K562 (cell line): ENCODE results near the gene FAM50A. TPM values are rescaled to one million over a fixed set of nuclear protein-coding genes. Genes with fewer than 3 reads are reported as not detected.

Source experiments
- ATAC-seq: fragments of 200-7000 bp; cut with Tn5 transposase; 3 replicates; pipeline ENCODE4 v1.9.1; 2020; ENCODE audit warnings: moderate library complexity
- BruUV-seq: library from RNA; stranded (reverse); fragments of 400-500 nt; replicated peaks from 2 replicates; lab custom pipeline; 2021; lab: Mats Ljungman, UMichigan
- CTCF ChIA-PET: fragments of 300-600 bp; formaldehyde crosslinking; extraction: SDS; loops from one replicate; lab custom pipeline; 2021; ENCODE audit warnings: low intra/inter-chr PET ratio; lab: Yijun Ruan, JAX
- POLR2A ChIA-PET: fragments of 300-600, 350-650 bp; sonication (Branson Sonifier 250); formaldehyde crosslinking; extraction: SDS; loops from one replicate; lab custom pipeline; 2021; ENCODE audit warnings: antibody characterized with exemption, inconsistent platforms; lab: Yijun Ruan, JAX
- DNase-seq, 4 experiments: peaks; one replicate each; pipeline versions ENCODE4 v3.0.0 to v3.0.0-alpha.2; 2011 to 2018; ENCODE audit warnings: low spot score in 3 of 4, mixed read lengths in 3 of 4; ENCODE audit errors: extremely low read depth in 1 of 4
- FAIRE-seq: peaks from 2 replicates; lab custom pipeline; 2011; peaks lifted over from hg19 to GRCh38; lab: Jason Lieb, UNC
- H2AFZ ChIP-seq: 2 replicates; pipeline ENCODE4 v1.6.0; 2011; ENCODE audit warnings: low read depth, low read length, control low read depth, inconsistent platforms
- H3K27ac ChIP-seq: fragments of 200-600 bp; 3 replicates; pipeline ENCODE4 v1.8.0; 2011; ENCODE audit warnings: low read depth, mild to moderate bottlenecking, control low read depth, inconsistent platforms, low read length, moderate library complexity, mixed read lengths; ENCODE audit errors: extremely low read depth
- H3K27me3 ChIP-seq, 2 experiments: fragments of 300-600 bp in 1 of 2; 2 replicates in 1 of 2; 3 replicates in 1 of 2; pipeline versions ENCODE4 v1.6.0 to v1.8.0; 2011; ENCODE audit warnings: inconsistent platforms in 2 of 2, low read length in 2 of 2, mild to moderate bottlenecking in 1 of 2, mixed read lengths in 1 of 2, moderate library complexity in 1 of 2; ENCODE audit not compliant: control insufficient read depth in 2 of 2, insufficient read depth in 2 of 2
- H3K36me3 ChIP-seq: fragments of 300-600 bp; 3 replicates; pipeline ENCODE4 v1.8.0; 2011; ENCODE audit warnings: mild to moderate bottlenecking, low read length, inconsistent platforms; ENCODE audit not compliant: control insufficient read depth, insufficient read depth
- H3K4me1 ChIP-seq, 2 experiments: fragments of 200-600 bp in 1 of 2; replicated peaks in 1 of 2; 2 replicates in 1 of 2; 3 replicates in 1 of 2; pipeline versions ENCODE4 v1.5.1 to v1.8.0; 2011; ENCODE audit warnings: inconsistent platforms in 2 of 2, low read length in 2 of 2, mild to moderate bottlenecking in 1 of 2, mixed read lengths in 1 of 2, moderate library complexity in 1 of 2; ENCODE audit not compliant: control insufficient read depth in 2 of 2, insufficient read depth in 2 of 2
- H3K4me2 ChIP-seq: 2 replicates; pipeline ENCODE4 v1.6.1; 2011; ENCODE audit warnings: low read length, control low read depth, inconsistent platforms, mixed read lengths; ENCODE audit not compliant: insufficient read depth
- H3K4me3 ChIP-seq: fragments of 200-600 bp; sonication (generic), shearing (Covaris generic); 2 replicates; pipeline ENCODE4 v1.5.1; 2016; ENCODE audit warnings: control low read depth, inconsistent platforms
- H3K79me2 ChIP-seq: fragments of 200-600 bp; 3 replicates; pipeline ENCODE4 v1.8.0; 2011; ENCODE audit warnings: low read length, inconsistent platforms; ENCODE audit not compliant: control insufficient read depth, insufficient read depth
- H3K9ac ChIP-seq, 2 experiments: 2 replicates each; pipeline versions ENCODE4 v1.6.0 to v1.6.1; 2011; ENCODE audit warnings: low read depth in 2 of 2, low read length in 2 of 2, control low read depth in 1 of 2, inconsistent platforms in 1 of 2, mild to moderate bottlenecking in 1 of 2, mixed read lengths in 1 of 2; ENCODE audit not compliant: insufficient read depth in 1 of 2
- H3K9me1 ChIP-seq: one replicate; pipeline ENCODE4 v1.6.0; 2011; ENCODE audit warnings: inconsistent platforms, mild to moderate bottlenecking, low read length, moderate library complexity; ENCODE audit not compliant: control insufficient read depth, insufficient read depth
- H3K9me3 ChIP-seq: replicated peaks from 2 replicates; pipeline ENCODE4 v1.5.1; 2011; ENCODE audit warnings: low read depth, low read length, inconsistent platforms; ENCODE audit not compliant: control insufficient read depth, insufficient read depth
- H4K20me1 ChIP-seq: replicated peaks from 2 replicates; pipeline ENCODE4 v1.6.1; 2011; ENCODE audit warnings: low read length, inconsistent platforms, mixed read lengths; ENCODE audit not compliant: control insufficient read depth, insufficient read depth
- E2F3 ChIP-seq: fragments of 250-450 bp; sonication (Bioruptor Pico); IDR thresholded peaks from 2 replicates; pipeline ENCODE4 v1.4.0; 2020; ENCODE audit warnings: mild to moderate bottlenecking
- ILK ChIP-seq: fragments of 450-650 bp; IDR thresholded peaks from 2 replicates; pipeline ENCODE4 v1.6.1; 2016; ENCODE audit warnings: missing genetic modification characterization, low read depth, mild to moderate bottlenecking, missing compliant biosample characterization, moderate library complexity, borderline replicate concordance
- MAFK ChIP-seq: IDR thresholded peaks from 2 replicates; pipeline ENCODE4 v1.6.1; 2011; ENCODE audit warnings: low read length, improper control_type of control experiment
- MYC ChIP-seq, 2 experiments: fragments of 250-450 bp in 1 of 2; sonication (Bioruptor Pico) in 1 of 2; IDR thresholded peaks; 2 replicates each; pipeline versions ENCODE4 v1.5.1 to v1.6.1; 2012 to 2021; ENCODE audit warnings: low read depth in 2 of 2, borderline replicate concordance in 1 of 2, improper control_type of control experiment in 1 of 2, low read length in 1 of 2, mild to moderate bottlenecking in 1 of 2, moderate library complexity in 1 of 2
- NRF1 ChIP-seq, 2 experiments: fragments of 450-650 bp; IDR thresholded peaks in 1 of 2; conservative IDR thresholded peaks in 1 of 2; 2 replicates each; pipeline ENCODE4 v1.6.1; 2014; ENCODE audit warnings: mild to moderate bottlenecking in 2 of 2
- SMAD4 ChIP-seq: fragments of 250-450 bp; sonication (Bioruptor Pico); conservative IDR thresholded peaks from 2 replicates; pipeline ENCODE4 v1.8.0; 2021; ENCODE audit warnings: inconsistent platforms, mild to moderate bottlenecking, moderate library complexity
- TAF7 ChIP-seq: fragments of 450-650 bp; IDR thresholded peaks from 2 replicates; pipeline ENCODE4 v1.6.1; 2016; ENCODE audit warnings: missing genetic modification characterization, missing compliant biosample characterization
- THRAP3 ChIP-seq: fragments of 450-650 bp; IDR thresholded peaks from 2 replicates; pipeline ENCODE4 v1.6.1; 2016; ENCODE audit warnings: mild to moderate bottlenecking, inconsistent platforms, borderline replicate concordance
- ZNF146 ChIP-seq: IDR thresholded peaks from one replicate; pipeline ENCODE4 v1.6.1; 2018; ENCODE audit warnings: missing compliant biosample characterization; ENCODE audit not compliant: unreplicated experiment
- ZNF253 ChIP-seq: fragments of 250-450 bp; sonication (Bioruptor Pico); conservative IDR thresholded peaks from 2 replicates; pipeline ENCODE4 v1.6.1; 2021; ENCODE audit warnings: mild to moderate bottlenecking
- ZZZ3 ChIP-seq: fragments of 450-650 bp; IDR thresholded peaks from 2 replicates; pipeline ENCODE4 v1.6.1; 2016; ENCODE audit warnings: antibody characterized with exemption, mild to moderate bottlenecking, moderate library complexity
- WGBS: fragments of 100-300 bp; shearing (Covaris generic); methylation state at CpG from one replicate; pipeline ENCODE4 v1.1.6; 2016; ENCODE audit warnings: low coverage, mixed read lengths; ENCODE audit not compliant: insufficient coverage; ENCODE audit errors: missing lambda C conversion rate; 5-methylcytosine and 5-hydroxymethylcytosine counted together
- in situ Hi-C: fragments of 300-500 bp; cut with MboI; formaldehyde crosslinking; loops from 4 replicates; pipeline ENCODE4 v1.15.0; 2018; ENCODE audit warnings: inconsistent platforms, mixed read lengths
- intact Hi-C: fragments of 100-400 bp; cut with micrococcal nuclease; formaldehyde crosslinking; loops from 2 replicates; pipeline ENCODE4 v1.14.2; 2022
- polyA plus RNA-seq, 8 experiments: library from polyadenylated mRNA; depleted of rRNA in 4 of 8; stranded (reverse) in 5 of 8; unstranded in 3 of 8; fragments of >200 nt; fragmentation: Nextera tagmentation in 2 of 8; fragmentation: Illumina TruSeq in 1 of 8; extraction: Ambion mirVana in 2 of 8; extraction: Trizol in 1 of 8; gene quantifications; 2 replicates each; pipeline versions ENCODE4 v1.2.1 to v1.2.3, GENCODE V29; 2011 to 2014; ENCODE audit warnings: inconsistent platforms in 1 of 8, missing spikeins in 1 of 8
- total RNA-seq, 7 experiments: library from RNA; depleted of rRNA in 6 of 7; stranded (reverse); fragments of >200 nt in 6 of 7; fragmentation: Illumina TruSeq in 2 of 7; extraction: Trizol in 2 of 7; gene quantifications; 2 replicates each; pipeline versions ENCODE4 v1.2.1 to v1.2.3, GENCODE V29; 2011 to 2021; ENCODE audit warnings: low replicate concordance in 1 of 7
- TF ChIP-seq, protein P1 (sequence below): IDR thresholded peaks from 2 replicates; pipeline ENCODE4 v1.6.1; 2012; ENCODE audit warnings: low read depth, low read length, improper control_type of control experiment, borderline replicate concordance
- TF ChIP-seq, protein P2 (sequence below): fragments of 200-800 bp; sonication (Bioruptor generic); IDR thresholded peaks from 2 replicates; pipeline ENCODE4 v1.6.1; 2017; ENCODE audit warnings: missing genetic modification characterization, missing compliant biosample characterization
- TF ChIP-seq, protein P3 (sequence below): fragments of 200-800 bp; sonication (Bioruptor generic); IDR thresholded peaks from 2 replicates; pipeline ENCODE4 v1.6.1; 2017; ENCODE audit warnings: missing genetic modification characterization, missing compliant biosample characterization
- TF ChIP-seq, protein P4 (sequence below), 2 experiments: fragments of 450-650 bp in 1 of 2; sonication (generic) in 1 of 2; formaldehyde crosslinking; conservative IDR thresholded peaks; 2 replicates each; pipeline versions ENCODE4 v1.4.0 to v1.8.1; 2020 to 2022; ENCODE audit warnings: mild to moderate bottlenecking in 1 of 2, missing genetic modification reagents in 1 of 2

Gene FAM50A
- total and polyA plus RNA-seq, 9 of the 15 experiments (the other 6 are each of a cell fraction or from before 2014, with no cell fraction given), result 4.4 to 114 (median 67.3) TPM

DNA sequence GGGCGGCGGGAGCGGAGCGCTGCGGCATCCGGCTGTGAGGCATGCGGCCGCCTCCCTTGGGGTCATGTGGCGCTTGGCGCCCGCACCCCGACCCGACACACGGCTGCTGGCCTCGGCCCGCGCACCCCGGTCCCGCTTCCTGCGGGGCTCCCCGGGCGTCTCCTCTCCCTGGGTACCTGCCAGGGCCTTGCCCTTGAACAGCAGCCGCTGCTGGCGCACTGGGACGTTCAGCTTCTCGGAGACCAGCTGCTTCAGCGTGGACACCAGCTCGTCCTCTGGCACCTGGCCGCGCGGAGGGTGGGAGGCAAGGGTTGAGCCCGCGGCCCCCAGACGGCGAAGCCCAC, 42.1 kb downstream of the FAM50A start:
- Histone ChIP-seq H3K9ac (peak overlapping the region; percentile 84 to 97), H3K4me1 (peaks cover 44 to 87% of the 10 kb centered on the region in 2 experiments), H3K9me1 (no peaks in the 10 kb centered on the region), H4K20me1 (peaks cover 7% of the 10 kb centered on the region; the same call in 1 of the 2 replicates), H3K27me3 (no peaks in the 10 kb centered on the region), H3K9me3 (no peaks in the 10 kb centered on the region), H2AFZ (no peak overlapping the region), H3K27ac (peak overlapping the region; percentile 87), H3K4me2 (peak overlapping the region; percentile 91), H3K4me3 (peak overlapping the region; percentile 83), H3K36me3 (peaks cover 50% of the 10 kb centered on the region), H3K79me2 (peaks cover 67% of the 10 kb centered on the region)
- POLR2A ChIA-PET, result interaction anchor here (0.7 to 2.1 kb wide), 4 partner anchors 9 to 88 kb away, joined by 3 to 10 read pairs (median 6); partner anchors contain the start of gene RPL10
- no TSS peak for BruUV-seq
- intact Hi-C loops, result loop anchor here (5.0 kb wide), 1 partner anchor 89 kb away; the partner anchor contains the start of gene RPL10
- 2% methylated on average over 17 of the region's 35 CpGs for whole genome bisulfite sequencing
- FAIRE-seq (no peak), ATAC-seq (peak; percentile 1; the same call in 1 of the 3 replicates), DNase-seq (peak in 2 of 4 experiments; percentile 27 to 35)
- CTCF ChIA-PET, result no interaction called here
- in situ Hi-C loops, result no loop called here
- TF ChIP-seq THRAP3 (no peak), ZZZ3 (no peak), MAFK (no peak), ZNF146 (CRISPR knock-in tag) (no peak), TAF7 (no peak), ZNF253 (CRISPR knock-in tag) (no peak), E2F3 (CRISPR knock-in tag) (no peak), MYC (IDR thresholded peaks at IDR 0.05; ENCODE audit: low read depth, low read length) (peak; percentile 59), MYC (CRISPR knock-in tag; IDR thresholded peaks at IDR 0.05; ENCODE audit: borderline replicate concordance, low read depth) (no peak), NRF1 (conservative IDR thresholded peaks at IDR 0.05 in 1 of 2, IDR thresholded peaks at IDR 0.05 in 1 of 2) (peak in 1 of 2 experiments; percentile 13; a peak in 2 of 4 replicates), SMAD4 (CRISPR knock-in tag) (peak; percentile 45; the same call in 1 of the 2 replicates), ILK (tag) (no peak)
- TF ChIP-seq, protein P1, sequence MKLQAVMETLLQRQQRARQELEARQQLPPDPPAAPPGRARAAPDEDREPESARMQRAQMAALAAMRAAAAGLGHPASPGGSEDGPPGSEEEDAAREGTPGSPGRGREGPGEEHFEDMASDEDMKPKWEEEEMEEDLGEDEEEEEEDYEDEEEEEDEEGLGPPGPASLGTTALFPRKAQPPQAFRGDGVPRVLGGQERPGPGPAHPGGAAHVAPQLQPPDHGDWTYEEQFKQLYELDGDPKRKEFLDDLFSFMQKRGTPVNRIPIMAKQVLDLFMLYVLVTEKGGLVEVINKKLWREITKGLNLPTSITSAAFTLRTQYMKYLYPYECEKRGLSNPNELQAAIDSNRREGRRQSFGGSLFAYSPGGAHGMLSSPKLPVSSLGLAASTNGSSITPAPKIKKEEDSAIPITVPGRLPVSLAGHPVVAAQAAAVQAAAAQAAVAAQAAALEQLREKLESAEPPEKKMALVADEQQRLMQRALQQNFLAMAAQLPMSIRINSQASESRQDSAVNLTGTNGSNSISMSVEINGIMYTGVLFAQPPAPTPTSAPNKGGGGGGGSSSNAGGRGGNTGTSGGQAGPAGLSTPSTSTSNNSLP, result no peak
- TF ChIP-seq, protein P2, sequence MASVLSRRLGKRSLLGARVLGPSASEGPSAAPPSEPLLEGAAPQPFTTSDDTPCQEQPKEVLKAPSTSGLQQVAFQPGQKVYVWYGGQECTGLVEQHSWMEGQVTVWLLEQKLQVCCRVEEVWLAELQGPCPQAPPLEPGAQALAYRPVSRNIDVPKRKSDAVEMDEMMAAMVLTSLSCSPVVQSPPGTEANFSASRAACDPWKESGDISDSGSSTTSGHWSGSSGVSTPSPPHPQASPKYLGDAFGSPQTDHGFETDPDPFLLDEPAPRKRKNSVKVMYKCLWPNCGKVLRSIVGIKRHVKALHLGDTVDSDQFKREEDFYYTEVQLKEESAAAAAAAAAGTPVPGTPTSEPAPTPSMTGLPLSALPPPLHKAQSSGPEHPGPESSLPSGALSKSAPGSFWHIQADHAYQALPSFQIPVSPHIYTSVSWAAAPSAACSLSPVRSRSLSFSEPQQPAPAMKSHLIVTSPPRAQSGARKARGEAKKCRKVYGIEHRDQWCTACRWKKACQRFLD (CRISPR knock-in tag), result 0 out of 2 replicates have a peak, but pooled peaks have one; percentile 24
- TF ChIP-seq, protein P3, sequence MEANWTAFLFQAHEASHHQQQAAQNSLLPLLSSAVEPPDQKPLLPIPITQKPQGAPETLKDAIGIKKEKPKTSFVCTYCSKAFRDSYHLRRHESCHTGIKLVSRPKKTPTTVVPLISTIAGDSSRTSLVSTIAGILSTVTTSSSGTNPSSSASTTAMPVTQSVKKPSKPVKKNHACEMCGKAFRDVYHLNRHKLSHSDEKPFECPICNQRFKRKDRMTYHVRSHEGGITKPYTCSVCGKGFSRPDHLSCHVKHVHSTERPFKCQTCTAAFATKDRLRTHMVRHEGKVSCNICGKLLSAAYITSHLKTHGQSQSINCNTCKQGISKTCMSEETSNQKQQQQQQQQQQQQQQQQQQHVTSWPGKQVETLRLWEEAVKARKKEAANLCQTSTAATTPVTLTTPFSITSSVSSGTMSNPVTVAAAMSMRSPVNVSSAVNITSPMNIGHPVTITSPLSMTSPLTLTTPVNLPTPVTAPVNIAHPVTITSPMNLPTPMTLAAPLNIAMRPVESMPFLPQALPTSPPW (CRISPR knock-in tag), result no peak
- TF ChIP-seq, protein P4, sequence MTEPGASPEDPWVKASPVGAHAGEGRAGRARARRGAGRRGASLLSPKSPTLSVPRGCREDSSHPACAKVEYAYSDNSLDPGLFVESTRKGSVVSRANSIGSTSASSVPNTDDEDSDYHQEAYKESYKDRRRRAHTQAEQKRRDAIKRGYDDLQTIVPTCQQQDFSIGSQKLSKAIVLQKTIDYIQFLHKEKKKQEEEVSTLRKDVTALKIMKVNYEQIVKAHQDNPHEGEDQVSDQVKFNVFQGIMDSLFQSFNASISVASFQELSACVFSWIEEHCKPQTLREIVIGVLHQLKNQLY (CRISPR knock-in tag; conservative IDR thresholded peaks at IDR 0.05), result no peak
